HepG2 (cell line): ENCODE data around the gene PDP2. TPM values are rescaled to one million over a fixed set of nuclear protein-coding genes. Genes with fewer than 3 reads are reported as not detected.

Experiments used
- ARNT2 ChIP-seq: sonication (generic); formaldehyde crosslinking; IDR thresholded peaks from 2 replicates; pipeline ENCODE4 v1.8.0; 2022; ENCODE audit warnings: mild to moderate bottlenecking, low read depth, missing genetic modification reagents, moderate library complexity
- ATF7-NPFF ChIP-seq: sonication (generic); formaldehyde crosslinking; IDR thresholded peaks from 2 replicates; pipeline ENCODE4 v1.8.1; 2023; ENCODE audit warnings: mild to moderate bottlenecking, low read depth, missing genetic modification reagents, moderate library complexity
- EED ChIP-seq: sonication (generic); formaldehyde crosslinking; IDR thresholded peaks from 2 replicates; pipeline ENCODE4 v1.5.0; 2020; ENCODE audit warnings: mild to moderate bottlenecking, missing genetic modification reagents
- ETV5 ChIP-seq: IDR thresholded peaks from 2 replicates; pipeline ENCODE4 v1.6.1; 2018; ENCODE audit warnings: missing biosample characterization, missing genetic modification reagents, inconsistent platforms, borderline replicate concordance
- FOSL2 ChIP-seq: sonication (generic); formaldehyde crosslinking; IDR thresholded peaks from 2 replicates; pipeline ENCODE4 v1.4.0; 2020; ENCODE audit warnings: missing genetic modification reagents
- FOXA3 ChIP-seq: IDR thresholded peaks from 2 replicates; pipeline ENCODE4 v1.6.1; 2016; ENCODE audit warnings: missing genetic modification reagents, missing compliant biosample characterization
- HIVEP1 ChIP-seq: sonication (generic); formaldehyde crosslinking; IDR thresholded peaks from 2 replicates; pipeline ENCODE4 v1.4.0; 2020; ENCODE audit warnings: mild to moderate bottlenecking, missing genetic modification reagents
- HNRNPL ChIP-seq: fragments of 200-400 bp; formaldehyde crosslinking; IDR thresholded peaks from 2 replicates; pipeline ENCODE4 v1.6.1; 2017; ENCODE audit warnings: mild to moderate bottlenecking, low read depth, low read length
- NCOR1 ChIP-seq: fragments of 200-600 bp; sonication (generic); IDR thresholded peaks from 2 replicates; pipeline ENCODE4 v1.7.0; 2017; ENCODE audit warnings: antibody characterized with exemption, low read length, borderline replicate concordance
- NFYB ChIP-seq: sonication (generic); formaldehyde crosslinking; IDR thresholded peaks from 2 replicates; pipeline ENCODE4 v1.4.0; 2020; ENCODE audit warnings: missing genetic modification reagents
- PATZ1 ChIP-seq: sonication (generic); formaldehyde crosslinking; IDR thresholded peaks from 2 replicates; pipeline ENCODE4 v1.4.0; 2020; ENCODE audit warnings: missing genetic modification reagents
- TBX2 ChIP-seq: sonication (generic); formaldehyde crosslinking; IDR thresholded peaks from 2 replicates; pipeline ENCODE4 v1.5.0; 2020; ENCODE audit warnings: missing genetic modification reagents, mild to moderate bottlenecking, borderline replicate concordance
- TCF7L2 ChIP-seq: IDR thresholded peaks from 2 replicates; pipeline ENCODE4 v1.6.1; 2011; ENCODE audit warnings: mild to moderate bottlenecking, low read depth, low read length, moderate library complexity
- ZBTB38 ChIP-seq: sonication (generic); formaldehyde crosslinking; IDR thresholded peaks from 2 replicates; pipeline ENCODE4 v1.5.1; 2020; ENCODE audit warnings: mild to moderate bottlenecking, missing genetic modification reagents
- ZFP36 ChIP-seq: fragments of 150-350 bp; IDR thresholded peaks from 2 replicates; pipeline ENCODE4 v1.6.1; 2018; ENCODE audit warnings: borderline replicate concordance, low read length, low read depth; ENCODE audit not compliant: partially characterized antibody
- ZNF264 ChIP-seq: sonication (generic); formaldehyde crosslinking; IDR thresholded peaks from 2 replicates; pipeline ENCODE4 v1.4.0; 2020; ENCODE audit warnings: missing genetic modification reagents
- ZNF296 ChIP-seq: sonication (generic); formaldehyde crosslinking; conservative IDR thresholded peaks from 2 replicates; pipeline ENCODE4 v1.5.0; 2020; ENCODE audit warnings: mild to moderate bottlenecking, missing genetic modification reagents
- ZNF576 ChIP-seq: sonication (generic); formaldehyde crosslinking; IDR thresholded peaks from 2 replicates; pipeline ENCODE4 v1.4.0; 2020; ENCODE audit warnings: mild to moderate bottlenecking, missing genetic modification reagents
- polyA plus RNA-seq, 8 experiments: library from polyadenylated mRNA; depleted of rRNA in 3 of 8; stranded (reverse) in 7 of 8; unstranded in 1 of 8; fragments of >200 nt; fragmentation: Illumina TruSeq in 4 of 8; extraction: Trizol in 4 of 8; gene quantifications; 2 replicates each; pipeline versions ENCODE4 v1.2.1 to v1.2.3, GENCODE V29; 2011 to 2016; ENCODE audit warnings: low read depth in 4 of 8, missing spikeins in 1 of 8, mixed read lengths in 1 of 8; ENCODE audit not compliant: insufficient read depth in 1 of 8
- total RNA-seq, 5 experiments: library from RNA; depleted of rRNA; stranded (reverse); fragments of >200 nt; fragmentation: Illumina TruSeq; extraction: Trizol; gene quantifications; 2 replicates each; pipeline ENCODE4 v1.2.3, GENCODE V29; 2016; ENCODE audit warnings: low read depth in 1 of 5
- TF ChIP-seq, protein P1 (sequence below): sonication (generic); formaldehyde crosslinking; IDR thresholded peaks from 2 replicates; pipeline ENCODE4 v1.5.0; 2020; ENCODE audit warnings: mild to moderate bottlenecking, missing genetic modification reagents, borderline replicate concordance
- TF ChIP-seq, protein P2 (sequence below): sonication (generic); formaldehyde crosslinking; IDR thresholded peaks from 2 replicates; pipeline ENCODE4 v1.4.0; 2020; ENCODE audit warnings: missing genetic modification reagents
- TF ChIP-seq, protein P3 (sequence below): sonication (generic); formaldehyde crosslinking; IDR thresholded peaks from 2 replicates; pipeline ENCODE4 v1.8.1; 2023; ENCODE audit warnings: mild to moderate bottlenecking, missing genetic modification reagents
- TF ChIP-seq, protein P4 (sequence below): IDR thresholded peaks from 2 replicates; pipeline ENCODE4 v1.6.1; 2012; ENCODE audit warnings: inconsistent platforms

PDP2 gene
- total and polyA plus RNA-seq, 2 of the 13 experiments (the other 11 are each of a cell fraction or from before 2014, with no cell fraction given), result 12.8 to 15.8 TPM

GRCh38 chr16:66937725-66938337 is 57.5 kb downstream of the PDP2 start (continued):
- 0 out of 2 replicates have a peak, but pooled peaks have one; percentile 16 for TF ChIP-seq PATZ1
- TF ChIP-seq EED (CRISPR knock-in tag), result no peak
- peak; percentile 40; the same call in 1 of the 2 replicates for TF ChIP-seq ZBTB38 (CRISPR knock-in tag)
- no peak for TF ChIP-seq NFYB (CRISPR knock-in tag)
- TF ChIP-seq ZNF296 (CRISPR knock-in tag), result no peak
- TF ChIP-seq ATF7-NPFF (CRISPR knock-in tag), result no peak
- TF ChIP-seq NCOR1, result no peak
- TF ChIP-seq, protein P1, sequence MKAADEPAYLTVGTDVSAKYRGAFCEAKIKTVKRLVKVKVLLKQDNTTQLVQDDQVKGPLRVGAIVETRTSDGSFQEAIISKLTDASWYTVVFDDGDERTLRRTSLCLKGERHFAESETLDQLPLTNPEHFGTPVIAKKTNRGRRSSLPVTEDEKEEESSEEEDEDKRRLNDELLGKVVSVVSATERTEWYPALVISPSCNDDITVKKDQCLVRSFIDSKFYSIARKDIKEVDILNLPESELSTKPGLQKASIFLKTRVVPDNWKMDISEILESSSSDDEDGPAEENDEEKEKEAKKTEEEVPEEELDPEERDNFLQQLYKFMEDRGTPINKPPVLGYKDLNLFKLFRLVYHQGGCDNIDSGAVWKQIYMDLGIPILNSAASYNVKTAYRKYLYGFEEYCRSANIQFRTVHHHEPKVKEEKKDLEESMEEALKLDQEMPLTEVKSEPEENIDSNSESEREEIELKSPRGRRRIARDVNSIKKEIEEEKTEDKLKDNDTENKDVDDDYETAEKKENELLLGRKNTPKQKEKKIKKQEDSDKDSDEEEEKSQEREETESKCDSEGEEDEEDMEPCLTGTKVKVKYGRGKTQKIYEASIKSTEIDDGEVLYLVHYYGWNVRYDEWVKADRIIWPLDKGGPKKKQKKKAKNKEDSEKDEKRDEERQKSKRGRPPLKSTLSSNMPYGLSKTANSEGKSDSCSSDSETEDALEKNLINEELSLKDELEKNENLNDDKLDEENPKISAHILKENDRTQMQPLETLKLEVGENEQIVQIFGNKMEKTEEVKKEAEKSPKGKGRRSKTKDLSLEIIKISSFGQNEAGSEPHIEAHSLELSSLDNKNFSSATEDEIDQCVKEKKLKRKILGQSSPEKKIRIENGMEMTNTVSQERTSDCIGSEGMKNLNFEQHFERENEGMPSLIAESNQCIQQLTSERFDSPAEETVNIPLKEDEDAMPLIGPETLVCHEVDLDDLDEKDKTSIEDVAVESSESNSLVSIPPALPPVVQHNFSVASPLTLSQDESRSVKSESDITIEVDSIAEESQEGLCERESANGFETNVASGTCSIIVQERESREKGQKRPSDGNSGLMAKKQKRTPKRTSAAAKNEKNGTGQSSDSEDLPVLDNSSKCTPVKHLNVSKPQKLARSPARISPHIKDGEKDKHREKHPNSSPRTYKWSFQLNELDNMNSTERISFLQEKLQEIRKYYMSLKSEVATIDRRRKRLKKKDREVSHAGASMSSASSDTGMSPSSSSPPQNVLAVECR (CRISPR knock-in tag), result no peak
- TF ChIP-seq HNRNPL, result no peak
- peak; percentile 73; the same call in 1 of the 2 replicates for TF ChIP-seq ETV5 (CRISPR knock-in tag)
- TF ChIP-seq ZNF576 (CRISPR knock-in tag), result no peak
- TF ChIP-seq FOSL2 (CRISPR knock-in tag), result peak; percentile 16; the same call in 1 of the 2 replicates
- TF ChIP-seq FOXA3 (CRISPR knock-in tag), result peak; percentile 91
- TF ChIP-seq TCF7L2, result no peak
- TF ChIP-seq, protein P2, sequence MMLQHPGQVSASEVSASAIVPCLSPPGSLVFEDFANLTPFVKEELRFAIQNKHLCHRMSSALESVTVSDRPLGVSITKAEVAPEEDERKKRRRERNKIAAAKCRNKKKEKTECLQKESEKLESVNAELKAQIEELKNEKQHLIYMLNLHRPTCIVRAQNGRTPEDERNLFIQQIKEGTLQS (CRISPR knock-in tag), result no peak
- TF ChIP-seq, protein P3, sequence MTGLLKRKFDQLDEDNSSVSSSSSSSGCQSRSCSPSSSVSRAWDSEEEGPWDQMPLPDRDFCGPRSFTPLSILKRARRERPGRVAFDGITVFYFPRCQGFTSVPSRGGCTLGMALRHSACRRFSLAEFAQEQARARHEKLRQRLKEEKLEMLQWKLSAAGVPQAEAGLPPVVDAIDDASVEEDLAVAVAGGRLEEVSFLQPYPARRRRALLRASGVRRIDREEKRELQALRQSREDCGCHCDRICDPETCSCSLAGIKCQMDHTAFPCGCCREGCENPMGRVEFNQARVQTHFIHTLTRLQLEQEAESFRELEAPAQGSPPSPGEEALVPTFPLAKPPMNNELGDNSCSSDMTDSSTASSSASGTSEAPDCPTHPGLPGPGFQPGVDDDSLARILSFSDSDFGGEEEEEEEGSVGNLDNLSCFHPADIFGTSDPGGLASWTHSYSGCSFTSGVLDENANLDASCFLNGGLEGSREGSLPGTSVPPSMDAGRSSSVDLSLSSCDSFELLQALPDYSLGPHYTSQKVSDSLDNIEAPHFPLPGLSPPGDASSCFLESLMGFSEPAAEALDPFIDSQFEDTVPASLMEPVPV, result no peak
- TF ChIP-seq ZNF264 (CRISPR knock-in tag), result 0 out of 2 replicates have a peak, but pooled peaks have one; percentile 7
- TF ChIP-seq, protein P4, sequence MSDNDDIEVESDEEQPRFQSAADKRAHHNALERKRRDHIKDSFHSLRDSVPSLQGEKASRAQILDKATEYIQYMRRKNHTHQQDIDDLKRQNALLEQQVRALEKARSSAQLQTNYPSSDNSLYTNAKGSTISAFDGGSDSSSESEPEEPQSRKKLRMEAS, result peak; percentile 26; the same call in 1 of the 2 replicates
- TF ChIP-seq ARNT2 (CRISPR knock-in tag), result peak; percentile 43; the same call in 1 of the 2 replicates
- TF ChIP-seq TBX2 (CRISPR knock-in tag), result no peak
- TF ChIP-seq ZFP36, result no peak
- no peak for TF ChIP-seq HIVEP1
